DND-41 (cell line): ENCODE measurements around the gene ZNF273.

Source experiments
- EZH2 ChIP-seq: IDR thresholded peaks from 3 replicates; pipeline ENCODE4 v1.6.1; 2012; ENCODE audit warnings: borderline replicate concordance, low read depth, mild to moderate bottlenecking, moderate library complexity, low read length, inconsistent platforms; ENCODE audit not compliant: severe bottlenecking
- TF ChIP-seq, protein P1 (sequence below): IDR thresholded peaks from 2 replicates; pipeline ENCODE4 v1.5.1; 2012; ENCODE audit warnings: borderline replicate concordance, low read length, moderate library complexity, mild to moderate bottlenecking; ENCODE audit not compliant: poor library complexity, severe bottlenecking; ENCODE audit errors: extremely low read depth

DNA sequence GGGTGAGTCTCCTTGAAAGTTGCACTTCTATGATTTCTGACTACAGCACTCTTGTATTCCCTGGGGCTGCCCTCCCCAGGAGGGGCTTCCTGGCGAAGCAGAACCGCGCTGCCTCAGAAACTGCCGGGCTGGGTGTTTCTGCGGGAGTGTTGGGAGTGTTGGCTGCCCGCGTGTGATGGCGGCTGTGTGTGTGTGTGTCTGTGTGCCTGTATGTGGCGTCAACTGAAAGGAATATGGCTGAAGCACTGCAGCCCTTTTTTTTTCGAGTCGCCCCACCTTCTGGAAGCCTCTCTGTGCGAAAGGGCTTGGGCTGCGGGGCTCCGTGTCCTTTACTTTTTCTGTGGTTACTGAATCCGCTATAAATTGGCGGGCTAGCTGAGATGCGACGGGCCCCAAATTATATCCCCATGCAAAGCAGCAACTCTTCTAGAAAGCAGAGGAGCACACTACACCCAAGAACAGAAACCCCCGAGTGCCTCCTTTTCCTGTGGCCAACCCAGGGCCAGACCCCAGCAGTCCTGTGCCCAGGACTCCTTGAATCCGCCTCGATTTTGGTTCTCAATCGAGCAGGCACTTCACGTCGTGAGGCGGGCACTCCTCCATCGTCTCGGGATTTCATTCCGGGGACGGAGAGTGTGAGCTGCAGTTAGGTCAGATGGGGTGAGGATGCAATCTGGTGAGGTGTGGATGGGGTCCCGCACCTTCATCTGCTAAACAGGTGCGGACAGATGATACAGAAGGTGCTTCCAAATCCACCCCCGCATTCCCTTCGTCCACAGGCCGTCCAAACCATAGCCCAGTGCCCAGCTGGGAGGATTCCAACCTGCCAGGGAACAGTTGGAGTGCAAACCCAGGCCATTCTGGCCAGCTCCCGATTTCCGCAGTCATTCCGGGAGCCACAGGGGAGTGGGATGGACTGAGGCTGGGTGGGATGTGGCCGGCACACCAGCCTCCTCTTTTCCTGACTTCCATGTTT, 22.5 kb upstream of the ZNF273 start:
- TF ChIP-seq, protein P1, sequence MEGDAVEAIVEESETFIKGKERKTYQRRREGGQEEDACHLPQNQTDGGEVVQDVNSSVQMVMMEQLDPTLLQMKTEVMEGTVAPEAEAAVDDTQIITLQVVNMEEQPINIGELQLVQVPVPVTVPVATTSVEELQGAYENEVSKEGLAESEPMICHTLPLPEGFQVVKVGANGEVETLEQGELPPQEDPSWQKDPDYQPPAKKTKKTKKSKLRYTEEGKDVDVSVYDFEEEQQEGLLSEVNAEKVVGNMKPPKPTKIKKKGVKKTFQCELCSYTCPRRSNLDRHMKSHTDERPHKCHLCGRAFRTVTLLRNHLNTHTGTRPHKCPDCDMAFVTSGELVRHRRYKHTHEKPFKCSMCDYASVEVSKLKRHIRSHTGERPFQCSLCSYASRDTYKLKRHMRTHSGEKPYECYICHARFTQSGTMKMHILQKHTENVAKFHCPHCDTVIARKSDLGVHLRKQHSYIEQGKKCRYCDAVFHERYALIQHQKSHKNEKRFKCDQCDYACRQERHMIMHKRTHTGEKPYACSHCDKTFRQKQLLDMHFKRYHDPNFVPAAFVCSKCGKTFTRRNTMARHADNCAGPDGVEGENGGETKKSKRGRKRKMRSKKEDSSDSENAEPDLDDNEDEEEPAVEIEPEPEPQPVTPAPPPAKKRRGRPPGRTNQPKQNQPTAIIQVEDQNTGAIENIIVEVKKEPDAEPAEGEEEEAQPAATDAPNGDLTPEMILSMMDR = no peak
- TF ChIP-seq EZH2 = no peak
